Psoas muscle (tissue), 8 donors: ENCODE measurements around the gene KIAA1671. TPM values are rescaled to one million over a fixed set of nuclear protein-coding genes. Genes with fewer than 3 reads are reported as not detected.

Source experiments
- ATAC-seq, 4 donors: fragments of 200-7000 bp; cut with Tn5 transposase; one replicate each; pipeline ENCODE4 v1.9.1; 2020; ENCODE audit warnings: moderate library complexity in 3 of 4, mild to moderate bottlenecking in 2 of 4
- DNase-seq, 2 donors: peaks; one replicate each; pipeline ENCODE4 v3.0.0-alpha.2; 2020
- H3K27ac ChIP-seq: fragments of 200-600 bp; one replicate; pipeline ENCODE4 v1.8.0; 2022
- H3K27me3 ChIP-seq, 3 donors: fragments of 200-600 bp in 1 of 3; one replicate each; pipeline versions ENCODE4 v1.6.1 to v1.8.0; 2013 to 2022; ENCODE audit warnings: low read length in 2 of 3, mild to moderate bottlenecking in 2 of 3, moderate library complexity in 1 of 3; ENCODE audit not compliant: insufficient read depth in 3 of 3
- H3K36me3 ChIP-seq, 2 donors: fragments of 200-600 bp in 1 of 2; one replicate each; pipeline versions ENCODE4 v1.6.1 to v1.8.0; 2013 to 2022; ENCODE audit warnings: low read depth in 1 of 2, mild to moderate bottlenecking in 1 of 2, moderate library complexity in 1 of 2; ENCODE audit not compliant: insufficient read depth in 1 of 2
- H3K4me1 ChIP-seq: fragments of 200-600 bp; one replicate; pipeline ENCODE4 v1.8.0; 2022
- H3K4me3 ChIP-seq: fragments of 200-600 bp; one replicate; pipeline ENCODE4 v1.8.0; 2022; ENCODE audit warnings: mild to moderate bottlenecking
- H3K9me3 ChIP-seq: fragments of 200-600 bp; one replicate; pipeline ENCODE4 v1.8.0; 2022
- WGBS, 3 donors: extraction: QIAGEN DNeasy Blood & Tissue Kit; methylation state at CpG; one replicate each; pipeline versions ENCODE4 v1.1.6 to v1.1.7; 2013; 5-methylcytosine and 5-hydroxymethylcytosine counted together
- intact Hi-C, 2 donors: fragments of 100-400 bp; cut with DNase I; formaldehyde crosslinking; loops; one replicate each; pipeline versions ENCODE4 v1.11.0 to v1.14.2; 2022
- polyA plus RNA-seq, 3 donors: library from polyadenylated mRNA; stranded (reverse); fragments of 200-250 nt; gene quantifications; one replicate each; pipeline ENCODE4 v1.2.3, GENCODE V29; 2013
- total RNA-seq, 4 donors: library from RNA; stranded (reverse); fragmentation: NEBNext Ultra II Directional in 2 of 4; extraction: Animal tissue kit (Norgen Biotek cat#: 25700) in 2 of 4; gene quantifications; one replicate each; pipeline versions ENCODE4 v1.2.1 to v1.2.4, GENCODE V29; 2021 to 2023
- TF ChIP-seq, protein P1 (sequence below): fragments of 200-600 bp; IDR thresholded peaks from one replicate; pipeline ENCODE4 v1.8.0; 2022; ENCODE audit warnings: antibody characterized with exemption
- donor health status: healthy with polysubstance abuse.
- donor health status: DM: no; HTN: no; CAD: no; lungs with moderate emphysema.
- donor health status: Bipolar disorder and iron deficiency.
- donor health status: healthy.
- donor health status: DM: yes; HTN: yes; CAD: no.
- donor health status: DM: no; HTN: no; CAD: no.
- donor health status: DM: no; HTN: no; CAD: no.
- donor health status: DM: yes; HTN: yes; CAD: no.

KIAA1671 gene
- total and polyA plus RNA-seq, 7 donors = 1.9 to 56.9 (median 15.8) TPM

DNA sequence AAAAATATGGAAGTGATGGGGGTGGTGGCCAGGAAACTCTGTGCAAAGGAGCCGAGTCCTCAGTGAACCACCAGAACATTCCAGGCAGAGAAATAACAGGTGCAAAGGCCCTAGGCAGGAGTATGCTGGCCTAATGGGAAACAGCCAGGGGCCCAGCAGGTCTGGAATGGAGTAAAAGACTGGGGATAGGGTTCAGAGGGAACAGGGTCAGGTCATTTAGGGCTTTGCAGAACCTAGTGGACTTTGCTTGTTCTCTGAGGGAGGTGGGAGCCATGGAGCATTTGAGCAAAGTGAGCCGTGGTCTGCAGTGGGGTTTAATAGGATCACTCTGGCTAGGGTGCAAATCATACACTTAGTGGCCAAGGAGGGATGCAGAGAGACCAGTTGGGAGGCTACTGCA is 255.8 kb downstream of the KIAA1671 start:
- Histone ChIP-seq H3K36me3 (no peaks in the 10 kb centered on the region), H3K4me3 (no peak overlapping the region), H3K27me3 (no peaks in the 10 kb centered on the region), H3K9me3 (no peaks in the 10 kb centered on the region), H3K4me1 (no peaks in the 10 kb centered on the region), H3K27ac (no peak overlapping the region)
- ATAC-seq = no peak
- DNase-seq = no peak
- intact Hi-C loops = no loop called here
- 62 to 88% (median 65%) methylated on average over 2 of the region's 2 CpGs for WGBS, 3 donors
- TF ChIP-seq, protein P1, sequence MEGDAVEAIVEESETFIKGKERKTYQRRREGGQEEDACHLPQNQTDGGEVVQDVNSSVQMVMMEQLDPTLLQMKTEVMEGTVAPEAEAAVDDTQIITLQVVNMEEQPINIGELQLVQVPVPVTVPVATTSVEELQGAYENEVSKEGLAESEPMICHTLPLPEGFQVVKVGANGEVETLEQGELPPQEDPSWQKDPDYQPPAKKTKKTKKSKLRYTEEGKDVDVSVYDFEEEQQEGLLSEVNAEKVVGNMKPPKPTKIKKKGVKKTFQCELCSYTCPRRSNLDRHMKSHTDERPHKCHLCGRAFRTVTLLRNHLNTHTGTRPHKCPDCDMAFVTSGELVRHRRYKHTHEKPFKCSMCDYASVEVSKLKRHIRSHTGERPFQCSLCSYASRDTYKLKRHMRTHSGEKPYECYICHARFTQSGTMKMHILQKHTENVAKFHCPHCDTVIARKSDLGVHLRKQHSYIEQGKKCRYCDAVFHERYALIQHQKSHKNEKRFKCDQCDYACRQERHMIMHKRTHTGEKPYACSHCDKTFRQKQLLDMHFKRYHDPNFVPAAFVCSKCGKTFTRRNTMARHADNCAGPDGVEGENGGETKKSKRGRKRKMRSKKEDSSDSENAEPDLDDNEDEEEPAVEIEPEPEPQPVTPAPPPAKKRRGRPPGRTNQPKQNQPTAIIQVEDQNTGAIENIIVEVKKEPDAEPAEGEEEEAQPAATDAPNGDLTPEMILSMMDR = no peak

DNA sequence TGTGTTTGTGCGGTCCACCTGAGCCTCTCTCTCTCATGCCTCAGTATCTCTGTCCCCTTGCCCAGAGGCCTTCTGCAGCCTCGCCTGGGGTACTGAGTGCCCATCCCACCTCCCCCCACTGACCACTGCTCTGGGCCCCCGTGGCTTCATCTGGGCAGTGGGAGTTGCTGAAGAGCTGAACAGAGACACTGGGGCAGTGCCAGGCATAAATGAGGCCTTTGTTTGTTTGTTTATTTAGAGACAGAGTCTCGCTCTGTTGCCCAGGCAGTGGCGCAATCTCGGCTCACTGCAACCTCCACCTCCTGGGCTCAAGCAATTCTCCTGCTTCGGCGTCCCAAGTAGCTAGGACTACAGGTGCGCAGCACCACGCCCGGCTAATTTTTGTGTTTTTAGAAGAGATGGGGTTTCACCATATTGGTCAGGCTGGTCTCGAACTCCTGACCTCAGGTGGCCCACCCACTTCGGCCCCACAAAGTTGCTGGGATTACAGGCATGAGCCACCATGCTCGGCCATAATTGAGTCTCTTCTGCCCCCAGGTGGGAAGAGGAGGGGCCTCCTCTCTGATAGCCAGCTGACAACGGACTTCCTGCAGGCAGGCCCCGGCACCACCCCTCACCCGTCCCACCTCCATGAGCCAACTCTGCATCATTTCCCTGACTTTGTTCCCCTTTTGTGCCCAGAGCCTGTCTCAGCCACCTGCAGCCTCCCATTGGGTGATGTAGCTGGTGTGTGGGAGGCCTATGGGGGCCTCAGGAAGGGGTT is 256.4 kb downstream of the KIAA1671 start:
- Histone ChIP-seq H3K4me3 (no peak overlapping the region), H3K27ac (no peak overlapping the region), H3K4me1 (no peaks in the 10 kb centered on the region), H3K27me3 (no peaks in the 10 kb centered on the region), H3K36me3 (no peaks in the 10 kb centered on the region), H3K9me3 (no peaks in the 10 kb centered on the region)
- 73 to 78% (median 76%) methylated on average over 16 to 17 of the region's 17 CpGs for WGBS, 3 donors
- intact Hi-C loops = no loop called here
- no peak for ATAC-seq
- no peak for DNase-seq
- TF ChIP-seq, protein P1 = no peak

DNA sequence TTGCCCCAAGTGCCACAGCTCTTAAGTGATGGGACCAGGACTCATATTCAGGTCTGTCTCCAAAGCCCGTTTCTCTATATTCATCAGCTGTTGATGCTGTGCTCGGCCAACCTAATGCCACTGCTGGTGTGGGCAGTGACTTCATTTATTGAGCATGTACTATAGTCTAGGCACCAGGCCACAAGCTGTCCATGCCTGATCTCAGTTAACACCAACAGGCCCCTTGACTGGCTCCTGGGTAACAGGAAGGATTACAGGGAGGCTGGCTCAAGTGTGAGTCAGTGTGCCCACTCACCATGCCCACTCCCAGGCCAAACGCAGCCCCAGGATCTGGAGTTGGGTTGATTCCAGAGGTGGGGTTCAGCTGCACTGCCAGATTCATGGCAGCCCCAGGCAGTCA is 258.3 kb downstream of the KIAA1671 start:
- Histone ChIP-seq H3K9me3 (no peaks in the 10 kb centered on the region), H3K36me3 (no peaks in the 10 kb centered on the region), H3K4me3 (no peak overlapping the region), H3K4me1 (no peaks in the 10 kb centered on the region), H3K27me3 (no peaks in the 10 kb centered on the region), H3K27ac (no peak overlapping the region)
- 46 to 50% (median 48%) methylated on average over 3 of the region's 3 CpGs for whole genome bisulfite sequencing, 3 donors
- ATAC-seq = no peak
- intact Hi-C loops = no loop called here
- no peak for DNase-seq
- TF ChIP-seq, protein P1 = no peak

DNA sequence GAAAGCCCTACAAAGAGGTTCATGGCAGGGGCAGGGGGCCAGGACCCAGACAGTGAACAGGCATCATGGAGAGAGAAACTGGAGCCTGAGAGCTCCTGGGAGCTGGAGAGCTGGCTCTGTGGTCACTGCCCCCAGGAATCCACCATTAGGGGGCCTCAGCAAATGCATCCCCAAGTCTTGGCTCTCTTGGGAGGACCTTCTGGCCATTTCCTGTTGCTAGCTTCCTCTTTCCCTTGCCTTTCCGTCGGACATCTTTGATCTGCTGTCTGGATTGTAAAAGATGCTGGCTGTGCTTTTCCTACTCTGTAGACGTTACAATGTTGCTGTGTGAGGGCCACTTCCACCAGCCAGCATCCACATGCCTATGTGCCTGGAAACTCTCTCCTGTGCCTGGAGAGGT is 259.8 kb downstream of the KIAA1671 start:
- no peak for DNase-seq
- H3K9me3 ChIP-seq = no peaks in the 10 kb centered on the region
- no peaks in the 10 kb centered on the region for H3K27me3 ChIP-seq
- H3K4me3 ChIP-seq = no peak overlapping the region
- no peak for ATAC-seq
- TF ChIP-seq, protein P1 = no peak
- WGBS, 3 donors = 37 to 54% (median 46%) methylated on average over 3 of the region's 3 CpGs
- no peak overlapping the region for H3K27ac ChIP-seq
- H3K4me1 ChIP-seq = no peaks in the 10 kb centered on the region
- intact Hi-C loops = no loop called here
- no peaks in the 10 kb centered on the region for H3K36me3 ChIP-seq

DNA sequence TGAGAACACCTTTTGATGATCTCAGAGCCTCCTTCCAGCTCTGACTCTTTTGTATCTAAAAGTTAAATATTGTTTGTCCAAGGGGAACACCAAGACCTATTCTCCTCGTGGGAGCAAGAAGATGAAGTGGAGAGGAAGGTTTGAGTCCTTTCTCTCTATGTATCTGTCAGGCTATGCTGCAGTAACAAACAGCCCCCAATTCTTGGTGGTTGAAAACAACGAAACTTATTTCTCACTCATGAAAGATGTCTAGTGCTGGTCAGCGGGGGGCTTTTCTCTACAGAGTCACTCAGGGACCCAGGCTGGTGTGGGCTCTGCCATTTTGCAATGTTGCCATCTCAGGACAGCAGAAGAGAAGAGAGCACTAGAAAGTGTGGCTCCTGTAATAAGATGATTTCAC is 260.7 kb downstream of the KIAA1671 start:
- Histone ChIP-seq H3K4me3 (no peak overlapping the region), H3K4me1 (no peaks in the 10 kb centered on the region), H3K27ac (no peak overlapping the region), H3K9me3 (no peaks in the 10 kb centered on the region), H3K27me3 (no peaks in the 10 kb centered on the region), H3K36me3 (no peaks in the 10 kb centered on the region)
- TF ChIP-seq, protein P1 = no peak
- DNase-seq (no peak), ATAC-seq (no peak)
- 65 to 75% (median 68%) methylated on average over 3 of the region's 3 CpGs for WGBS, 3 donors
- intact Hi-C loops = no loop called here
